ENCODE measurements around the gene TMEM38B. TPM values are rescaled to one million over a fixed set of nuclear protein-coding genes. Genes with fewer than 3 reads are reported as not detected.
"Not testable (repeated sequence)": the region's sequence is repeated elsewhere in the genome, so short reads cannot be mapped to it uniquely, and the experiment has no call there.

Gene TMEM38B
- total RNA-seq, 1 experiment from 2014 or later = 34.7 TPM

GRCh38 chr9:105716146-105716545 is 21.8 kb downstream of the TMEM38B start:
- DNase-seq (ENCODE audit: low read depth) = no peak

- DNase-seq (ENCODE audit: low read depth) = no peak
Observed at GRCh38 chr9:105722099-105722498, 27.8 kb downstream of the TMEM38B start.

GRCh38 chr9:105725370-105725769 is 31.0 kb downstream of the TMEM38B start:
- DNase-seq (ENCODE audit: low read depth) = no peak

- DNase-seq (ENCODE audit: low read depth) = not testable (repeated sequence)
Observed at GRCh38 chr9:105728230-105728629, 33.9 kb downstream of the TMEM38B start.

GRCh38 chr9:105731420-105731819 is 37.1 kb downstream of the TMEM38B start:
- DNase-seq (ENCODE audit: low read depth) = not testable (repeated sequence)

GRCh38 chr9:105735366-105735765 is 41.0 kb downstream of the TMEM38B start:
- DNase-seq (ENCODE audit: low read depth) = no peak

- DNase-seq (ENCODE audit: low read depth) = no peak
Observed at GRCh38 chr9:105737205-105737604, 42.9 kb downstream of the TMEM38B start.

GRCh38 chr9:105742088-105742487 is 47.7 kb downstream of the TMEM38B start:
- DNase-seq (ENCODE audit: low read depth) = no peak

- DNase-seq (ENCODE audit: low read depth) = not testable (repeated sequence)
Observed at GRCh38 chr9:105747325-105747724, 53.0 kb downstream of the TMEM38B start.

GRCh38 chr9:105751761-105752160 is 57.4 kb downstream of the TMEM38B start:
- DNase-seq (ENCODE audit: low read depth) = no peak

- DNase-seq (ENCODE audit: low read depth) = no peak
Observed at GRCh38 chr9:105757496-105758251, 63.3 kb downstream of the TMEM38B start.

GRCh38 chr9:105760053-105760452 is 65.7 kb downstream of the TMEM38B start:
- no peak for DNase-seq (ENCODE audit: low read depth)

- not testable (repeated sequence) for DNase-seq (ENCODE audit: low read depth)
Observed at GRCh38 chr9:105782561-105783494, 88.5 kb downstream of the TMEM38B start.

- not testable (repeated sequence) for DNase-seq (ENCODE audit: low read depth)
Observed at GRCh38 chr9:105783495-105783872, 89.1 kb downstream of the TMEM38B start.

- not testable (repeated sequence) for DNase-seq (ENCODE audit: low read depth)
Observed at GRCh38 chr9:105786796-105787195, 92.5 kb downstream of the TMEM38B start.

GRCh38 chr9:105816202-105816744 is 121.9 kb downstream of the TMEM38B start:
- DNase-seq (ENCODE audit: low read depth) = no peak

GRCh38 chr9:105816981-105817380 is 122.6 kb downstream of the TMEM38B start:
- no peak for DNase-seq (ENCODE audit: low read depth)

GRCh38 chr9:105818903-105819302 is 124.6 kb downstream of the TMEM38B start:
- DNase-seq (ENCODE audit: low read depth) = no peak

- DNase-seq (ENCODE audit: low read depth) = no peak
Observed at GRCh38 chr9:105822814-105823213, 128.5 kb downstream of the TMEM38B start.
